GM12878 (cell line): ENCODE measurements around the gene SSU72. TPM values are rescaled to one million over a fixed set of nuclear protein-coding genes. Genes with fewer than 3 reads are reported as not detected.

Experiments used
- ATF2 ChIP-seq: IDR thresholded peaks from 2 replicates; pipeline ENCODE4 v1.6.1; 2012; ENCODE audit warnings: low read length, inconsistent platforms
- CBFB ChIP-seq: IDR thresholded peaks from 2 replicates; pipeline ENCODE4 v1.6.1; 2016; ENCODE audit warnings: antibody characterized with exemption, low read depth
- EZH2 ChIP-seq: IDR thresholded peaks from 2 replicates; pipeline ENCODE4 v1.6.1; 2012; ENCODE audit warnings: low read depth, mild to moderate bottlenecking, control low read depth, inconsistent platforms, low read length, borderline replicate concordance; ENCODE audit not compliant: control insufficient read depth
- FOXK2 ChIP-seq: fragments of 450-650 bp; IDR thresholded peaks from 2 replicates; pipeline ENCODE4 v1.6.1; 2017; ENCODE audit warnings: mild to moderate bottlenecking, moderate library complexity
- HDAC6 ChIP-seq: fragments of 200-600 bp; sonication (generic); IDR thresholded peaks from one replicate; pipeline ENCODE4 v1.8.0; 2017; ENCODE audit warnings: antibody characterized with exemption; ENCODE audit not compliant: unreplicated experiment
- MXI1 ChIP-seq: fragments of 150-350 bp; IDR thresholded peaks from 2 replicates; pipeline ENCODE4 v1.6.1; 2011; ENCODE audit warnings: low read depth, mild to moderate bottlenecking, inconsistent platforms, low read length, improper control_type of control experiment
- PAX8 ChIP-seq: fragments of 450-650 bp; IDR thresholded peaks from 2 replicates; pipeline ENCODE4 v1.6.1; 2017; ENCODE audit warnings: mild to moderate bottlenecking, moderate library complexity
- POLR2A ChIP-seq: IDR thresholded peaks from 2 replicates; pipeline ENCODE4 v1.6.1; 2011; ENCODE audit warnings: low read depth, mild to moderate bottlenecking, low read length
- SMAD5 ChIP-seq: IDR thresholded peaks from 2 replicates; pipeline ENCODE4 v1.6.1; 2016; ENCODE audit warnings: antibody characterized with exemption, low read depth
- SREBF2 ChIP-seq: IDR thresholded peaks from 2 replicates; pipeline ENCODE4 v1.6.1; 2012; ENCODE audit warnings: mild to moderate bottlenecking, low read length
- STAT1 ChIP-seq: fragments of 450-650 bp; conservative IDR thresholded peaks from 2 replicates; pipeline ENCODE4 v1.6.1; 2014; ENCODE audit warnings: antibody characterized with exemption, mild to moderate bottlenecking
- STAT3 ChIP-seq: IDR thresholded peaks from 2 replicates; pipeline ENCODE4 v1.6.1; 2011; ENCODE audit warnings: low read depth, low read length, improper control_type of control experiment
- USF2 ChIP-seq: IDR thresholded peaks from 2 replicates; pipeline ENCODE4 v1.6.1; 2011; ENCODE audit warnings: low read depth, low read length, improper control_type of control experiment, borderline replicate concordance
- ZNF217 ChIP-seq: fragments of 450-650 bp; IDR thresholded peaks from 2 replicates; pipeline ENCODE4 v1.6.1; 2017; ENCODE audit warnings: antibody characterized with exemption, mild to moderate bottlenecking
- polyA plus RNA-seq, 11 experiments: library from polyadenylated mRNA; depleted of rRNA in 4 of 11; unstranded in 6 of 11; stranded (reverse) in 5 of 11; fragments of >200 nt; fragmentation: Nextera tagmentation in 4 of 11; fragmentation: Illumina TruSeq in 1 of 11; extraction: Ambion mirVana in 4 of 11; extraction: Trizol in 1 of 11; gene quantifications; 1 replicate in 1 of 11; 2 replicates in 10 of 11; pipeline versions ENCODE4 v1.2.1 to v1.2.3, GENCODE V29; 2011 to 2016; ENCODE audit warnings: inconsistent platforms in 2 of 11, missing spikeins in 2 of 11, low read depth in 1 of 11
- total RNA-seq, 4 experiments: library from RNA; depleted of rRNA in 3 of 4; stranded (reverse); fragments of >200 nt in 3 of 4; fragmentation: Illumina TruSeq in 1 of 4; extraction: Trizol in 1 of 4; gene quantifications; 2 replicates each; pipeline versions ENCODE4 v1.2.1 to v1.2.3, GENCODE V29; 2013 to 2021
- TF ChIP-seq, protein P1 (sequence below): fragments of 450-650 bp; formaldehyde crosslinking; IDR thresholded peaks from 2 replicates; pipeline ENCODE4 v1.4.0; 2020; ENCODE audit warnings: mild to moderate bottlenecking, moderate library complexity
- TF ChIP-seq, protein P2 (sequence below): fragments of 450-650 bp; IDR thresholded peaks from 2 replicates; pipeline ENCODE4 v1.6.1; 2016; ENCODE audit warnings: mild to moderate bottlenecking, moderate library complexity, borderline replicate concordance
- TF ChIP-seq, protein P3 (sequence below): fragments of 450-650 bp; IDR thresholded peaks from 2 replicates; pipeline ENCODE4 v1.6.1; 2017; ENCODE audit warnings: antibody characterized with exemption, mild to moderate bottlenecking, moderate library complexity

SSU72 gene
- total and polyA plus RNA-seq, 10 of the 15 experiments (the other 5 are each of a cell fraction or from before 2014, with no cell fraction given), result 28.6 to 172 (median 67.7) TPM

DNA sequence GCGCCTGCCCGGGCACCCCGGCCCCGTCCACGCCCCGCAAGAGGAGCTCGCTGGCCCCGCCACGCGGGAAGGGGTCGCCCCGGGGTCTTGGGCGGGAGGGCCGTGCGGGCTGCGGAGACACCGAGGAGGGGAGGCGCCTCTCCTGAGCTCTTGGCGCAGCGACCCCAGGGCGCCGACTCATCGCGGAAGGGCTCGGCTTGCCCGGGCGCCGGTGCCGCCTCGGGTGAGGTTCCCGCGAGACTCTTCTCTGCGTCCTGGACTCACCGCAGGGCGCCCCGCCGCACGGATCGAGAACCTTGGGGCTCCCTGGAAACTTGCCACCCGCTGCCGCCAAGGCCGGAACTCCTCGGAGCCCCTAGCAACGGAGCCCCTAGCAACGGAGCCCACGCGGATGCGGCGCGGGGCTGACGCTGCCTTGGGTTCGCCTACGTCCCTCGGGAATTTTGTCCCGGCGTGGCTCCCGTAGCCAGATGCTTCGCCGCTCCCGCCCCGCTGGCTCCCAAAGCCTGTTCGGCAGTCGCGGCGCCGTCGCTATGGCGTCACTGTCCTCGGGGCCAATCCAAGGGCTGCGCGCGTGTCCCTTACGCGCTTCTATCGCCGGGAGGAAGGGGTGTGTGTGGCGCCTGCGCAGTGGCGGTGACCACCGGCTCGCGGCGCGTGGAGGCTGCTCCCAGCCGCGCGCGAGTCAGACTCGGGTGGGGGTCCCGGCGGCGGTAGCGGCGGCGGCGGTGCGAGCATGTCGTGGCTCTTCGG is 63.0 kb downstream of the SSU72 start, which contains the start of gene ATAD3A (continued):
- TF ChIP-seq USF2, result no peak
- TF ChIP-seq, protein P1, sequence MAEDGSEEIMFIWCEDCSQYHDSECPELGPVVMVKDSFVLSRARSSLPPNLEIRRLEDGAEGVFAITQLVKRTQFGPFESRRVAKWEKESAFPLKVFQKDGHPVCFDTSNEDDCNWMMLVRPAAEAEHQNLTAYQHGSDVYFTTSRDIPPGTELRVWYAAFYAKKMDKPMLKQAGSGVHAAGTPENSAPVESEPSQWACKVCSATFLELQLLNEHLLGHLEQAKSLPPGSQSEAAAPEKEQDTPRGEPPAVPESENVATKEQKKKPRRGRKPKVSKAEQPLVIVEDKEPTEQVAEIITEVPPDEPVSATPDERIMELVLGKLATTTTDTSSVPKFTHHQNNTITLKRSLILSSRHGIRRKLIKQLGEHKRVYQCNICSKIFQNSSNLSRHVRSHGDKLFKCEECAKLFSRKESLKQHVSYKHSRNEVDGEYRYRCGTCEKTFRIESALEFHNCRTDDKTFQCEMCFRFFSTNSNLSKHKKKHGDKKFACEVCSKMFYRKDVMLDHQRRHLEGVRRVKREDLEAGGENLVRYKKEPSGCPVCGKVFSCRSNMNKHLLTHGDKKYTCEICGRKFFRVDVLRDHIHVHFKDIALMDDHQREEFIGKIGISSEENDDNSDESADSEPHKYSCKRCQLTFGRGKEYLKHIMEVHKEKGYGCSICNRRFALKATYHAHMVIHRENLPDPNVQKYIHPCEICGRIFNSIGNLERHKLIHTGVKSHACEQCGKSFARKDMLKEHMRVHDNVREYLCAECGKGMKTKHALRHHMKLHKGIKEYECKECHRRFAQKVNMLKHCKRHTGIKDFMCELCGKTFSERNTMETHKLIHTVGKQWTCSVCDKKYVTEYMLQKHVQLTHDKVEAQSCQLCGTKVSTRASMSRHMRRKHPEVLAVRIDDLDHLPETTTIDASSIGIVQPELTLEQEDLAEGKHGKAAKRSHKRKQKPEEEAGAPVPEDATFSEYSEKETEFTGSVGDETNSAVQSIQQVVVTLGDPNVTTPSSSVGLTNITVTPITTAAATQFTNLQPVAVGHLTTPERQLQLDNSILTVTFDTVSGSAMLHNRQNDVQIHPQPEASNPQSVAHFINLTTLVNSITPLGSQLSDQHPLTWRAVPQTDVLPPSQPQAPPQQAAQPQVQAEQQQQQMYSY (CRISPR knock-in tag), result no peak
- no peak for TF ChIP-seq SREBF2
- TF ChIP-seq STAT1, result 0 out of 2 replicates have a peak, but pooled peaks have one; percentile 43
- no peak for TF ChIP-seq SMAD5
- TF ChIP-seq, protein P2, sequence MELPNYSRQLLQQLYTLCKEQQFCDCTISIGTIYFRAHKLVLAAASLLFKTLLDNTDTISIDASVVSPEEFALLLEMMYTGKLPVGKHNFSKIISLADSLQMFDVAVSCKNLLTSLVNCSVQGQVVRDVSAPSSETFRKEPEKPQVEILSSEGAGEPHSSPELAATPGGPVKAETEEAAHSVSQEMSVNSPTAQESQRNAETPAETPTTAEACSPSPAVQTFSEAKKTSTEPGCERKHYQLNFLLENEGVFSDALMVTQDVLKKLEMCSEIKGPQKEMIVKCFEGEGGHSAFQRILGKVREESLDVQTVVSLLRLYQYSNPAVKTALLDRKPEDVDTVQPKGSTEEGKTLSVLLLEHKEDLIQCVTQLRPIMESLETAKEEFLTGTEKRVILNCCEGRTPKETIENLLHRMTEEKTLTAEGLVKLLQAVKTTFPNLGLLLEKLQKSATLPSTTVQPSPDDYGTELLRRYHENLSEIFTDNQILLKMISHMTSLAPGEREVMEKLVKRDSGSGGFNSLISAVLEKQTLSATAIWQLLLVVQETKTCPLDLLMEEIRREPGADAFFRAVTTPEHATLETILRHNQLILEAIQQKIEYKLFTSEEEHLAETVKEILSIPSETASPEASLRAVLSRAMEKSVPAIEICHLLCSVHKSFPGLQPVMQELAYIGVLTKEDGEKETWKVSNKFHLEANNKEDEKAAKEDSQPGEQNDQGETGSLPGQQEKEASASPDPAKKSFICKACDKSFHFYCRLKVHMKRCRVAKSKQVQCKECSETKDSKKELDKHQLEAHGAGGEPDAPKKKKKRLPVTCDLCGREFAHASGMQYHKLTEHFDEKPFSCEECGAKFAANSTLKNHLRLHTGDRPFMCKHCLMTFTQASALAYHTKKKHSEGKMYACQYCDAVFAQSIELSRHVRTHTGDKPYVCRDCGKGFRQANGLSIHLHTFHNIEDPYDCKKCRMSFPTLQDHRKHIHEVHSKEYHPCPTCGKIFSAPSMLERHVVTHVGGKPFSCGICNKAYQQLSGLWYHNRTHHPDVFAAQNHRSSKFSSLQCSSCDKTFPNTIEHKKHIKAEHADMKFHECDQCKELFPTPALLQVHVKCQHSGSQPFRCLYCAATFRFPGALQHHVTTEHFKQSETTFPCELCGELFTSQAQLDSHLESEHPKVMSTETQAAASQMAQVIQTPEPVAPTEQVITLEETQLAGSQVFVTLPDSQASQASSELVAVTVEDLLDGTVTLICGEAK, result peak; percentile 46; the same call in 1 of the 2 replicates
- peak; percentile 84; the same call in 1 of the 2 replicates for TF ChIP-seq CBFB
- peak; percentile 90 for TF ChIP-seq MXI1
- TF ChIP-seq FOXK2, result no peak
- no peak for TF ChIP-seq HDAC6
- TF ChIP-seq STAT3, result no peak
- no peak for TF ChIP-seq EZH2
- TF ChIP-seq POLR2A, result peak; percentile 74; the same call in 1 of the 2 replicates
- no peak for TF ChIP-seq PAX8
- TF ChIP-seq, protein P3, sequence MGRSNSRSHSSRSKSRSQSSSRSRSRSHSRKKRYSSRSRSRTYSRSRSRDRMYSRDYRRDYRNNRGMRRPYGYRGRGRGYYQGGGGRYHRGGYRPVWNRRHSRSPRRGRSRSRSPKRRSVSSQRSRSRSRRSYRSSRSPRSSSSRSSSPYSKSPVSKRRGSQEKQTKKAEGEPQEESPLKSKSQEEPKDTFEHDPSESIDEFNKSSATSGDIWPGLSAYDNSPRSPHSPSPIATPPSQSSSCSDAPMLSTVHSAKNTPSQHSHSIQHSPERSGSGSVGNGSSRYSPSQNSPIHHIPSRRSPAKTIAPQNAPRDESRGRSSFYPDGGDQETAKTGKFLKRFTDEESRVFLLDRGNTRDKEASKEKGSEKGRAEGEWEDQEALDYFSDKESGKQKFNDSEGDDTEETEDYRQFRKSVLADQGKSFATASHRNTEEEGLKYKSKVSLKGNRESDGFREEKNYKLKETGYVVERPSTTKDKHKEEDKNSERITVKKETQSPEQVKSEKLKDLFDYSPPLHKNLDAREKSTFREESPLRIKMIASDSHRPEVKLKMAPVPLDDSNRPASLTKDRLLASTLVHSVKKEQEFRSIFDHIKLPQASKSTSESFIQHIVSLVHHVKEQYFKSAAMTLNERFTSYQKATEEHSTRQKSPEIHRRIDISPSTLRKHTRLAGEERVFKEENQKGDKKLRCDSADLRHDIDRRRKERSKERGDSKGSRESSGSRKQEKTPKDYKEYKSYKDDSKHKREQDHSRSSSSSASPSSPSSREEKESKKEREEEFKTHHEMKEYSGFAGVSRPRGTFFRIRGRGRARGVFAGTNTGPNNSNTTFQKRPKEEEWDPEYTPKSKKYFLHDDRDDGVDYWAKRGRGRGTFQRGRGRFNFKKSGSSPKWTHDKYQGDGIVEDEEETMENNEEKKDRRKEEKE, result no peak
- no peak for TF ChIP-seq ZNF217
- no peak for TF ChIP-seq ATF2
